NCI-H2081 treated with DMSO at 0.1 percent for 48 hours (cell line): ENCODE results near the gene FHAD1.
"Not testable (repeated sequence)": the region's sequence is repeated elsewhere in the genome, so short reads cannot be mapped to it uniquely, and the experiment has no call there.

Experiments
- DNase-seq: peaks from one replicate; lab custom pipeline; 2025; lab: John Stamatoyannopoulos, UW

Gene FHAD1

GRCh38 chr1:15305468-15305770 lies 58.4 kb downstream of the FHAD1 start:
- DNase-seq = no peak

GRCh38 chr1:15306352-15306751 lies 59.3 kb downstream of the FHAD1 start:
- not testable (repeated sequence) for DNase-seq

DNA sequence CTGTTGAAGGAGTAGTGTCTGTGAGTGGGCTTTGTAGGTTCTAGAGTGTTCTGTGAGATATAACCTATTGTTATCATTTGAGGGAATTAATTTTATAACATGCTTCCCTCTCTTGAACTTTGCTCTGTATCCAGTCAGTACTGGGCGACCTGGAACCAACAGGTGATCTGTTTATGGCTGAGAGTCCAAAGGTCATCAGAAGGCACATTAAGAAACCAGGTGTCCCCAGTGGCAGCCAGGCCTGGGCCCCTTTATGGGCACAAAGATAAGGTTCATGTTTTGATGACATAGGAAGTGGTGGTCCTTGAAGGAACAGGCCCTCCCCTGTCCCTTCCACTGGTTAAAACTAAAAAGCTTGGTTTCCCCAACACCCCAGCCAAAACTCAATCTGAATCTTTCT lies 61.1 kb downstream of the FHAD1 start:
- no peak for DNase-seq

- no peak for DNase-seq
Observed at GRCh38 chr1:15308621-15309027, 61.6 kb downstream of the FHAD1 start.

DNA sequence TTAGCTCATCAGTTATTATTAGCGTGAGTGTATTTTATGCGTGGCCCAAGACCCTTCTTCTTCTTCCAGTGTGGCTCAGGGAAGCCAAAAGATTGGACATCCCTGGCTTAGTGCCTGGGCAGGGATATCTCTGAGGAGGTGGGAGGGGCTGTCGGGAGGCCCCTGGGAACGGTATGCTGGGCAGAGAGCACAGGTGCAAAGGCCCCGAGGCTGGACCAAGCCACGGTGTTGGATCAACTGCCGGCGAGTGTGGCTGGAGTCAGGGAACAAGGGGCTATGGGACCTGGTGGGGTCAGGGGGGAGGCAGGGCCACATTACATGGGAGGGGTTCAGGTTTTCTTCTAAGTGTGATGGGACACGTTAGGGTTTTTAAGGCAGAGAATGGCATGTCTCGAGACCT lies 62.7 kb downstream of the FHAD1 start:
- no peak for DNase-seq

- DNase-seq = no peak
Observed at GRCh38 chr1:15310544-15310943, 63.5 kb downstream of the FHAD1 start.

- no peak for DNase-seq
Observed at GRCh38 chr1:15311122-15311822, 64.2 kb downstream of the FHAD1 start.

DNA sequence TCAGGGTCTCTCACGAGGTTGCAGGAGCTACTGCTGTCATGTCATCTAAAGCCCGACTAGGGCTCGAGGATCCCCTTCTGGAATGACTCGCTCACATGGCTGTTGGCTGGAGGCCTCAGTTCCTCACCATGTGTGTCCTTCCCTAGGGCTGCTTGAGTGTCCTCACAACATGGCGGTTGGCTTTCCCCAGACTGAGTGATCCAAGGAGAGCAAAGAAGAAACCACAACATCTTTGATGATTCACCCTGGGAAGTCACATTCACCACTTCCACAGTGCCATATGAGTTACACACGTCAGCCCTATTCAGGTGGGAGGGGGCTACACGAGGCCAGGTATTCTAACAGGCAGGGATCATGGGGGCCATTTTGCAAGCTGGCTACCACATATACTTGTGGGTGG lies 64.9 kb downstream of the FHAD1 start:
- DNase-seq = no peak

DNA sequence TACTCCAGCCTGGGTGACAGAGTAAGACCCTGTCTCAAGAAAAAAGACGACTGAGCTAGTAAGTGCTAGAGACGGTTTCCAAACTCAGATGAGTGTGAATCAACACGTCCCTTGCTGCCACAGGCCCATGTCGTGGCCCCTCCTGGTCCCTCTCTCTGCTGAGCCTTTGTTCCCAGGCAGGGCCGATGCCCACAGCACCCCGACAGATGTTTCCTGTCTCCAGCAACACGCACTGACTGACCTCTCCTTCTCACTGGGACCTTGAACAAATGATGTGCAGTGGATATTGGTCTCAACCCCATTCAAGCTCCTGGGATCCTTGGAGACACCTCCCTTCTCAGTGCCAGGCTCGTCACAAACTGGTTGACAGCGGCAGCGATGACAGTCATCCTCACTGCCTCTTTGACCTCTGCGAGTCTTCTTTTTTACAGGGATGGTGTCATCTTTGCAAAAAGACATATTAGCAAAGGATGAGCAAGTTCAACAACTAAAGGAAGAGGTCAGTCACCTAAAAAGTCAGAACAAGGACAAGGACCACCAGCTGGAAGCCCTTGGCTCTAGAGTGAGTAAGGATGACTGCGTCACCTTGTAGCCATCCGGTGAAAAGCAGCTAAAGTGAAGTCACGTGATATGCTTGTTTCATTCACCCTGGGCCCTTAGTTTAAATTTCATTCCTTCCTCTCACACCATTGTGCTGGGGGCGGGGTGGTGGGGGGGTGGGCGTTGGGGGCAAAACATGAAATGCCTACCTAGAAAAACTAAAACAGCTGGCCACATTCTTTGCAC lies 65.8 kb downstream of the FHAD1 start:
- DNase-seq = no peak

DNA sequence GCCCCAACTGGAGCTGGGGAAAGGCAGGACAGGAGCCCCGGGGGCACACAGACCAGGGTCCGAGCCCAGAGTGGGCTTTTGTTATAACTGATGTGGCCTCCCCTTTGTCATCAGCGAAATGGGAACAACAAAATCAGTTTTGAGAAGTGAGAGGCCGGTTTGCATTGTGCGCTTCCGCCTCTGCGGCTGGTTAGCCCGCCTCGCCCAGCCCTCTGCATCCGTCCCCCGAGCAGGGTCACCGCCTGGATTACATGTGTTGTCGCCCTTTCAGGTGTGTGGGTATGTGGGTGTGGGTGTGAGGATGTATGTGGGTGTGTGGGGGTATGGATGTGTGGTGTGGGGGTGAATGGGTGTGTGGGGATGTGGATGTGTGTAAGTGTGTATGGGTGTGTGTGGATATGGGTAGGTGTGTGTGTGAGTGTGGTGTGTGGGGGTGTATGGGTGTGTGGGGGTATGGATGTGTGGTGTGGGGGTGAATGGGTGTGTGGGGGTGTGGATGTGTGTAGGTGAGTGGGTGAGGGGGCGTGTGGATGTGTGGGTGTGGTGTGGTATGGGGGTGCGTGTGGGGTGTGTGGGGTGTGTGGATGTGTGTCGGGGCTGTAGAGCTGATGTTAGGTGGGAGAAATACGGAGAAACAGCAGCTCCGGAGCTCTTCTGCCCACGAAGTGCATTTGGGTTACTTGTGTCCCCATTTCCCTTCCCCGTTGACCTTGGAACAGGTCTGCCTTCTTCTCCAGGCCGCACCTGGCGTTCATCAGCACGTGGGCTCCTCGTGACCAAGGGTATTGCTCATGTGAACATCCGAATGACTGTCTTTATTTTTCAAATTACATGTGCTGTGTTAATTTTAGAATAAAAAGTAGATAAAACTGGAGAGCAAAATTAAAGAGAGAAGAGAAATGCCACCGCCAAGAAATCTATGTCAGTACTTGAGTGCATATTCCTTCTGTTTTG lies 67.6 kb downstream of the FHAD1 start:
- DNase-seq = no peak

DNA sequence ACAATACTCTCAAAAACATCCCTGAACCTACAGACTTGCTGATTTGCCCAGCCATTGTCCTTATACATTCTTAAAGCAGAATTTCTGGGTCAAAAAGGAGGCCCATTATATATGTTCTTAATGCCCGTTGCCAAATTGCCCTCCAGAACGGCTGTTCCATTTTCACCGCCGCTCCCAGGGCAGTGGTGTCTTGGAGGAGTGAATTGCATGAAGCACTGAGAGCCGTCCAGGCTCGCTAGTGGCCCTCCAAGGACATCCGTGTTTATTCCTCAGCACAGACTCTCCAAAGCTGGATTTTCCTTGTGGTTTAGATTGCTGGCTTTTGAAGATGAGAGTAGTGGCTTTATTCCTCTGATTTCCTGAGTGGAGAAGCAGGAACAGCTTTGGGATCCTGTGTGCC lies 68.8 kb downstream of the FHAD1 start:
- DNase-seq = no peak

GRCh38 chr1:15316510-15316909 lies 69.5 kb downstream of the FHAD1 start:
- DNase-seq = no peak

DNA sequence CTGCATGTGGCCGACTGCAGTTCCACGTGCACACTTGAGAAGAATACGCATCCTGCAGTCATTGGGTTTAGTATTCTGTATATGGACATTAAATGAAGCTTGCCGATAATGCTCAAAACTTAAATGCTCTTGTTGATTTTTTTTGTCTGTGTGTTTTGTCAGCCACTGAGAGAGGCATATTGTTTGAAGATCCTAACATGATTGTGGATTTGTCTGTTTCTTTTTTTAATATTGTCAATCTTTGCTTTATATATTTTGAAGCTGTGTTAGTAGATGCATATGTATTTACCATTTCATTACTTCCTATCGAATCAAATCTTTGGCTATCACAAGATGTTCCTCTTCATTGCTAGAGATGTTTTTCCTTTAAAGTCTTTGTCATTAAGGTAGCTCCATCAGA lies 73.2 kb downstream of the FHAD1 start:
- no peak for DNase-seq

- no peak for DNase-seq
Observed at GRCh38 chr1:15321601-15322000, 74.6 kb downstream of the FHAD1 start.

- DNase-seq = no peak
Observed at GRCh38 chr1:15322648-15323350, 75.8 kb downstream of the FHAD1 start.

- DNase-seq = no peak
Observed at GRCh38 chr1:15323351-15323988, 76.4 kb downstream of the FHAD1 start.

DNA sequence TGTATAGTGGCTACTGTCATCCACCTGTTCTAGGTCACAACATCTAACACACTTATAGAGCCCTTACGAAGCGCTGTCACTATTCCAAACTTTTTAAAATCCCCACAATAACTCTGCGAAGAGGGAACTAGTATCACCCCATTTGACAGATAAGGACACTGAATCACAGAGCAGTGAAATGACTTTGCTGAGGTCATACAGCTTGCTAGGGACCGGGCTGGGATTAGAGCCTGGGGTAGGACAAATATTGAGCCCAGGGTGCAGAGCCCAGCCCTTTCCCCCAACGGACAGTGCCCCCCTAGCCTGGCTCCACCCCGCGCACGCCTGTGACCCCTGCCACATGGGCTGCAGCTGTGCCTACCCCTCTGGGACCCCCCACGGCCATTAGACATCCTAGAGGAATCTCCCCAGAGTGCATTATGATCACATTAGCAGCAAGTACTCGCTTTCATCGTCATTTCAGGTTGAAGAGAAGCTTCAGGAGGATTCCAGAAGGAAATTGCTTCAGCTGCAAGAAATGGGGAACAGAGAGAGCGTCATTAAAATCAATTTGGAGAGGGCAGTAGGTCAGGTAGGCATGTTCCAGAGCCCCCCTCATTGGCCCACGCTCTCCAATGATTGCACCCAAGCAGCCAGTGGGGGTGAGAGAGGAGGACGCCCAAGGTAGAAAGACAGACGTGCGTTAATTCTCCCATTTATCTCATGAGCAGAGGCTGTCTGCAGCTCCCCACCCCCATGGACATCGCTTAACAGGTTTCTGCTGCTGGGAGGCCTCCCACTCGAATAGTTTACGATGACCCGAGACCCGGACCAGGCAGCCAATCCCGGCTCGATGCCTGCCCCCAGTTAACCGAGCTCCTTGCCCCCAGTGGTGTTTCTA lies 77.2 kb downstream of the FHAD1 start:
- no peak for DNase-seq

- no peak for DNase-seq
Observed at GRCh38 chr1:15324869-15325335, 77.9 kb downstream of the FHAD1 start.

DNA sequence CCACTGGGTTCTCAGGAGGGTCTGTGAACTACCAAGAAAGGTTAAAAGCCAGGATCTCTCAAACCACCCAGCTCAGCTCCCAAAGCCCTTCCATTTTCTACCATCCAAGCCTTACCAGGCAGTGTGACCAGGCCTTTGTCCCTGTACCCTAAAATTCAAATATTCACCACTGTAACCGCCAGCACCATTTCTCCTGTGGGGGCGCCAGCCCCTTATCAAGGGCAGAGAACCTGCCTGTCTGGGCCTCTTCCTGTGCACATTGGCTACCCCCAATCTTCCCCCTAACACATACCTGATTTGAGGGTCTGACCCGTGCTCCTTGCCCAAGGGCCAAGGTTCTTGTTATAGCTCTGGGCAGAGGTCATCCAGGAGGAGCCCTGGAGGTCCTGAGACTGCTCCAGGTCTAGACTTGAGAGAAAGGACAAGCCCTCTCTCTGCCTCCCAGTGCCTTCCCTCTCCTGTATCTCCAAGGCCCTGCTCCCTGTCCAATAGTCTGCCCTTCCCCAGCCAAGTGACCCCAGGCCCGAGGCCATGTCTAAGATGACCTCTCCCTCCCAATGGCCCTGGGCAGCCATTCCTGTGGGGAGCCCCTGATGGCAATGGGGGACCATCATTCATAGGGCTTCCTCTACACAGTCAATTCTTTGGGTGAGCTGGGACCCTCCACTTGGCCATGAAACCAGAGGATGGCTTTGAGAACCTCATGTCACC lies 78.5 kb downstream of the FHAD1 start:
- DNase-seq = no peak
